ENCODE measurements around the gene IKZF5.

Gene IKZF5

DNA sequence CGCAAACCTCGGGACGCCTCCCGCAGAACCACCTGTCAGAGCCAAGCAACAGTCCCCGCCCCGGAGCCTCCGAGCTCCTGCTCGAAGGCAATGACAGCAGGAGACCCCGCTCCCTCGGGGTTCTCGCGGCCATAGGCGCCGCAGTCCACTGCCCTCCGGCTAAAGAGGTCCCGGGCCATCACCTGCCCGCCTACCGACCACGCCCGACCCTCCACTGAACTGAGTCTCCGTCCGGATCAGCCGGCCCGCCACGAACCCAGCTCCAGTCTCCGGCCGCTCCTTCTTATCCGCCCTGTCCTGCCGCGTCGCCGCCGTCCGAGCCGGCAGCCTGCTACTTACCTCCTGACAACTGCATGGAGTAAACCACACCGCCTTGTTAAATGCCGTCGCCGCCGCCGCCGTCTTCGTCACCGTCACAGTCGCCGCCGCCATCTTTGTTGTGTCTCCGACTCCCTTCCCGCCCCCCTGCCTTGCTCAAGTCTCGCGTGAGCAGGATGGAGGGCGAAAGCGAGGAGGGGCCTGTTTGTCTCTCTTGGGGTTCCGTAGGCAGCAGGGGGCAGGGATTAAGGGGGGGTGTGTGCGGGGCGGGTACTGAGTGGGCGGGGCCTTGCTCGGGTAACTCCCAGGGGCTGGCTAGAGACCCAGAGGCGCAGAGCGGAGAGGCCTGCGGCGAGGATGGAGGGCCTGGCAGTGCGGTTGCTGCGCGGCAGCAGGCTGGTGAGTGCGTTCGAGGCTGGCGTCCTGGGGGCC lies at the start of gene IKZF5, which contains the start of gene ACADSB:
Gene IKZF5, minus strand, starts transcription at position 441 of the 750 bp plus-strand sequence. CDS start 10,170 bp downstream, outside the sequence.
Gene ACADSB, plus strand, starts transcription at position 652 of the 750 bp plus-strand sequence. Its CDS starts 24 bp downstream, at position 676.
- peak within 1 kb of the TSS; percentile 74 for H3K27ac ChIP-seq
- TF ChIP-seq CTCF (conservative IDR thresholded peaks at IDR 0.05): no peak
- no peak for TF ChIP-seq ZFX (IDR thresholded peaks at IDR 0.05)

DNA sequence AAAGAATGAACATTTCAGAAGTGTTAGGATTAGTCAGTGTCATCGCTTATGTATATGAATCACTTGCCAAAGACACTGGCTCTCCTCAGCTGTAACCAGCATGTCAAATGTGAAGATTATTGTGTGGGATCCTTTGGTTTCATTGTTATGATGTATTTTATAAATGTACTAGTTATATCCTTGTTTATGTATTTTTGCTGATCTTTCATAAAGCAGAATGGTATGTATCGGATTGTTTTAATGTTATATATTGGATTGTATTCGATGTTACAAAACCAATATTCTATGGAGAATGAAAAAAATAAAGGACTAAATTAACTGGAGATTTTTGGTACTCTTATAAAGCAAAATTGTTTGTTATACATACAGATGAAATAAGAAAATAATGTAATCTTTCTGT lies 49.4 kb upstream of the IKZF5 start:
- no peak for TF ChIP-seq ZFX (IDR thresholded peaks at IDR 0.05)
- TF ChIP-seq CTCF (conservative IDR thresholded peaks at IDR 0.05): no peak
- H3K27ac ChIP-seq: no peak overlapping the region

GRCh38 chr10:123045961-123046731 lies 37.6 kb upstream of the IKZF5 start:
- H3K27ac ChIP-seq: no peak overlapping the region
- no peak for TF ChIP-seq CTCF (conservative IDR thresholded peaks at IDR 0.05)
- no peak for TF ChIP-seq ZFX (IDR thresholded peaks at IDR 0.05)

DNA sequence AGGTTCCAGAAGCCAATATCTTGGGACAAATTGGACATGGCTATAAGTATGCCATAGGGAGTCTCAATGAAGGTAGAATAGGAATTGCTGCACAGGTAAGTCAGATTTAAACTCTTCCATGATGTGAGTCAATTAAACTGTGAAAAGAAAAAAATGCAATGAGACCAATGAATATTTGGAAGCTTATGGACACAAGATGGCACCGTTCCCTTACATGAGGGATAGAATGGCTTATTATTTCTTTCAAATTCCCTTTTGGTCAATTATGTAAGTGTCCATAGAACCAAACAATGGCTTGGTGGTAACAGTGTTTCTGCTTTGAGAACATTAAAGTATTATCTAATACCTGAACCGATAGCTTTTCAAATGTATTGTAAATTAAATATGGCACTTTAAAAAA lies 35.8 kb upstream of the IKZF5 start:
- no peak; the same call in 1 of the 2 replicates for TF ChIP-seq CTCF (conservative IDR thresholded peaks at IDR 0.05)

GRCh38 chr10:123043409-123043925 lies 34.9 kb upstream of the IKZF5 start:
- no peak overlapping the region for H3K27ac ChIP-seq
- peak; percentile 89 for TF ChIP-seq CTCF (conservative IDR thresholded peaks at IDR 0.05)
- TF ChIP-seq ZFX (IDR thresholded peaks at IDR 0.05): no peak

More for the DNA sequence above, 35.8 kb upstream of the IKZF5 start:
- H3K27ac ChIP-seq: no peak overlapping the region

- no peak for TF ChIP-seq ZFX (IDR thresholded peaks at IDR 0.05)
- TF ChIP-seq CTCF (conservative IDR thresholded peaks at IDR 0.05): no peak
- no peak overlapping the region for H3K27ac ChIP-seq
Measured at GRCh38 chr10:123042708-123043408, 34.3 kb upstream of the IKZF5 start.

Data from C4-2B (cell line).